ENCODE measurements around the gene SEC23B. TPM values are rescaled to one million over a fixed set of nuclear protein-coding genes. Genes with fewer than 3 reads are reported as not detected.

Gene SEC23B
- total and polyA plus RNA-seq, 2 experiments from 2014 or later, result 27.2 to 66.6 TPM

- no peak overlapping the region for H3K27ac ChIP-seq (ENCODE audit: low read depth)
- Mint-ChIP-seq H3K36me3 (ENCODE audit: low read depth) (peaks cover 27% of the 10 kb centered on the region), H3K27ac (no peak overlapping the region), H3K27me3 (ENCODE audit: insufficient read depth, low read depth, poor library complexity) (peaks cover 4% of the 10 kb centered on the region), H3K4me3 (no peak overlapping the region), H3K9me3 (no peaks in the 10 kb centered on the region; the same call in 1 of the 3 replicates), H3K4me1 (no peaks in the 10 kb centered on the region)
- ATAC-seq (no peak), DNase-seq (ENCODE audit: low spot score) (no peak)
- no peaks in the 10 kb centered on the region for H3K27me3 ChIP-seq (ENCODE audit: insufficient read depth)
- H3K9me2 ChIP-seq (ENCODE audit: insufficient read depth), result no peaks in the 10 kb centered on the region
- peaks cover 6% of the 10 kb centered on the region; the same call in 1 of the 2 replicates for H3K36me3 ChIP-seq (ENCODE audit: insufficient read depth)
- no peak overlapping the region for H2AFZ ChIP-seq
- no peak overlapping the region for H3K4me2 ChIP-seq
- H3K4me3 ChIP-seq, result no peak overlapping the region
- TF ChIP-seq CTCF (conservative IDR thresholded peaks at IDR 0.05; ENCODE audit: low read depth in 2 of 2) (no peak), ETS1 (IDR thresholded peaks at IDR 0.05) (no peak), REST (IDR thresholded peaks at IDR 0.05; ENCODE audit: unreplicated experiment) (no peak), STAT1 (IDR thresholded peaks at IDR 0.05; ENCODE audit: unreplicated experiment) (no peak), POLR2AphosphoS5 (IDR thresholded peaks at IDR 0.05; ENCODE audit: low read depth) (no peak), ZNF462 (CRISPR knock-in tag; IDR thresholded peaks at IDR 0.05) (no peak), ZNF331 (CRISPR knock-in tag; IDR thresholded peaks at IDR 0.05; ENCODE audit: low read depth) (no peak), NANOG (IDR thresholded peaks at IDR 0.05; ENCODE audit: borderline replicate concordance) (no peak), EZH2 (IDR thresholded peaks at IDR 0.05; ENCODE audit: low read depth, unreplicated experiment) (no peak), JUNB (IDR thresholded peaks at IDR 0.05; ENCODE audit: unreplicated experiment) (no peak)
- peaks cover 5% of the 10 kb centered on the region for H3K4me1 ChIP-seq (ENCODE audit: insufficient read depth)
- peaks cover 15% of the 10 kb centered on the region for H3K79me2 ChIP-seq (replicated peaks; ENCODE audit: insufficient read depth)
- H4K20me1 ChIP-seq (replicated peaks; ENCODE audit: insufficient read depth), result no peaks in the 10 kb centered on the region
- no peaks in the 10 kb centered on the region for H3F3A ChIP-seq (replicated peaks; ENCODE audit: low read depth)
Observed at GRCh38 chr20:18571009-18571408, 63.3 kb downstream of the SEC23B start.

All from GM23338 (cell line).